Heart right ventricle (tissue), 16 donors: Measurements from ENCODE around the gene NNT. TPM values are rescaled to one million over a fixed set of nuclear protein-coding genes. Genes with fewer than 3 reads are reported as not detected.

Experiments
- ATAC-seq, 8 donors: fragments of 200-7000 bp; cut with Tn5 transposase; one replicate each; pipeline ENCODE4 v1.9.1; 2020; ENCODE audit warnings: mild to moderate bottlenecking in 8 of 8, moderate library complexity in 8 of 8, moderate number of reproducible peaks in 1 of 8
- DNase-seq, 2 donors: peaks; one replicate each; pipeline ENCODE4 v3.0.0-alpha.2; 2020
- H3K27ac ChIP-seq, 10 donors: fragments of 200-600 bp; sonication (generic) in 2 of 10; one replicate each; pipeline versions ENCODE4 v1.5.0 to v1.8.0; 2020 to 2022; ENCODE audit warnings: mild to moderate bottlenecking in 3 of 10
- H3K27me3 ChIP-seq, 7 donors: fragments of 200-600 bp; one replicate each; pipeline ENCODE4 v1.8.0; 2021 to 2022; ENCODE audit warnings: mild to moderate bottlenecking in 2 of 7
- H3K36me3 ChIP-seq, 9 donors: fragments of 200-600 bp; sonication (generic) in 1 of 9; one replicate each; pipeline versions ENCODE4 v1.5.0 to v1.8.0; 2020 to 2022; ENCODE audit warnings: mild to moderate bottlenecking in 2 of 9
- H3K4me1 ChIP-seq, 9 donors: fragments of 200-600 bp; sonication (generic) in 1 of 9; one replicate each; pipeline versions ENCODE4 v1.5.0 to v1.8.0; 2020 to 2022; ENCODE audit warnings: mild to moderate bottlenecking in 4 of 9
- H3K4me3 ChIP-seq, 10 donors: fragments of 200-600 bp; sonication (generic) in 2 of 10; one replicate each; pipeline versions ENCODE4 v1.5.0 to v1.8.0; 2020 to 2022; ENCODE audit warnings: mild to moderate bottlenecking in 7 of 10, moderate library complexity in 2 of 10
- H3K9me3 ChIP-seq, 11 donors: fragments of 200-600 bp in 10 of 11; sonication (generic) in 2 of 11; one replicate each; pipeline versions ENCODE4 v1.5.0 to v1.8.0; 2013 to 2022; ENCODE audit warnings: mild to moderate bottlenecking in 2 of 11, control low read depth in 1 of 11, moderate library complexity in 1 of 11
- CTCF ChIP-seq, 9 donors: fragments of 200-600 bp; sonication (generic) in 2 of 9; IDR thresholded peaks; one replicate each; pipeline versions ENCODE4 v1.5.0 to v1.8.0; 2021 to 2022; ENCODE audit warnings: antibody characterized with exemption in 9 of 9, mild to moderate bottlenecking in 5 of 9, moderate library complexity in 1 of 9
- WGBS, 2 donors: extraction: QIAGEN DNeasy Blood & Tissue Kit; methylation state at CpG; one replicate each; pipeline ENCODE4 v1.1.7; 2013; ENCODE audit warnings: inconsistent platforms in 1 of 2; 5-methylcytosine and 5-hydroxymethylcytosine counted together
- intact Hi-C, 10 donors: fragments of 100-400 bp; cut with DNase I; formaldehyde crosslinking; loops; one replicate each; pipeline versions ENCODE4 v1.11.1 to v1.14.2; 2022
- polyA plus RNA-seq, 2 donors: library from polyadenylated mRNA; stranded (reverse); fragments of 200-250 nt; gene quantifications; one replicate each; pipeline ENCODE4 v1.2.3, GENCODE V29; 2013
- total RNA-seq, 10 donors: library from RNA; stranded (reverse); fragmentation: NEBNext Ultra II Directional in 3 of 10; extraction: Animal tissue kit (Norgen Biotek cat#: 25700) in 3 of 10; gene quantifications; one replicate each; pipeline versions ENCODE4 v1.2.1 to v1.2.4, GENCODE V29; 2021 to 2023
- donor health status: Arrhythmogenic right ventricular cardiomyopathy.
- donor health status: ischemic (EF 13 %, LVEDD 7.1; RV severe dilation, severe dysfunction).
- donor health status: healthy with polysubstance abuse.
- donor health status: DM: no; HTN: yes; CAD: no.
- donor health status: DM: no; HTN: no; CAD: no.
- donor health status: ischemic (EF 25% LVEDD 6.9; RV normal size, moderate dysfunction).
- donor health status: ischemic (EF 25% LVEDD 5.7; RV mildly dilated, moderate dysfunction).
- donor health status: healthy.
- donor health status: DM: yes; HTN: yes; CAD: no.
- donor health status: Ischemic cardiomyopathy.
- donor health status: ischemic (EF 35%, LVEDD 5.7; RV mildly dilated, moderate dysfunction).
- donor health status: nonischemic (EF 11% LVEDD 7.7; RV severe dilation, severe dysfunction).
- donor health status: DM: yes; HTN: yes; CAD: no.
- donor health status: PGD.
- donor health status: ischemic (EF 29% LVEDD 5.4; RV normal size, mild dysfunction).
- donor health status: nonischemic (EF 23%, LVEDD 6.1; RV moderate dilation, normal function).

Gene NNT
- total and polyA plus RNA-seq, 12 donors, result 40.8 to 731 (median 609) TPM

GRCh38 chr5:43674536-43674935 lies 71.6 kb downstream of the NNT start:
- no peak overlapping the region for H3K4me3 ChIP-seq
- H3K9me3 ChIP-seq, result no peaks in the 10 kb centered on the region
- no peaks in the 10 kb centered on the region for H3K27me3 ChIP-seq
- H3K36me3 ChIP-seq, result peaks cover 0 to 63% (median 10%) of the 10 kb centered on the region in 9 donors
- peaks cover 0 to 22% (median 5%) of the 10 kb centered on the region in 9 donors for H3K4me1 ChIP-seq
- no peak overlapping the region for H3K27ac ChIP-seq
- TF ChIP-seq CTCF (IDR thresholded peaks at IDR 0.05), result no peak
- intact Hi-C loops, result no loop called here
- no peak for ATAC-seq
- DNase-seq, result no peak

DNA sequence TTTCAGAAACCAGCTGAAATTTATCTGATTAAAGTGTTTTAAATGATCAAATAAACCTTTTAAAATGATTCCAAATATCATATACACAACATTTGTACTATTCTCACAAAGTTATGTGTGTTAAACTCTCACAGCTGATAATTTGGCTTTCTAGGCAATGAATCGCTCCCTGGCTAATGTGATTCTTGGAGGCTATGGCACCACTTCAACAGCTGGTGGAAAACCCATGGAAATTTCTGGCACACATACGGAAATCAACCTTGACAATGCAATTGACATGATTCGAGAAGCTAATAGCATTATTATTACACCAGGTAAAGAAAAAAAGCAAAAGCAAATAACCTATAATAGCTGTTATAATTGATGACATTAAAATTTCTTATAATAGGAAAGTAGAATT lies 72.4 kb downstream of the NNT start:
- H3K4me1 ChIP-seq, result peaks cover 0 to 25% (median 5%) of the 10 kb centered on the region in 9 donors
- H3K36me3 ChIP-seq, result peaks cover 0 to 69% (median 10%) of the 10 kb centered on the region in 9 donors
- no peaks in the 10 kb centered on the region for H3K9me3 ChIP-seq
- DNase-seq, result no peak
- no peak overlapping the region for H3K27ac ChIP-seq
- intact Hi-C loops, result no loop called here
- no peak for ATAC-seq
- TF ChIP-seq CTCF (IDR thresholded peaks at IDR 0.05), result no peak
- 74 to 78% methylated on average over 3 of the region's 3 CpGs for WGBS, 2 donors
- H3K27me3 ChIP-seq, result no peaks in the 10 kb centered on the region
- no peak overlapping the region for H3K4me3 ChIP-seq

DNA sequence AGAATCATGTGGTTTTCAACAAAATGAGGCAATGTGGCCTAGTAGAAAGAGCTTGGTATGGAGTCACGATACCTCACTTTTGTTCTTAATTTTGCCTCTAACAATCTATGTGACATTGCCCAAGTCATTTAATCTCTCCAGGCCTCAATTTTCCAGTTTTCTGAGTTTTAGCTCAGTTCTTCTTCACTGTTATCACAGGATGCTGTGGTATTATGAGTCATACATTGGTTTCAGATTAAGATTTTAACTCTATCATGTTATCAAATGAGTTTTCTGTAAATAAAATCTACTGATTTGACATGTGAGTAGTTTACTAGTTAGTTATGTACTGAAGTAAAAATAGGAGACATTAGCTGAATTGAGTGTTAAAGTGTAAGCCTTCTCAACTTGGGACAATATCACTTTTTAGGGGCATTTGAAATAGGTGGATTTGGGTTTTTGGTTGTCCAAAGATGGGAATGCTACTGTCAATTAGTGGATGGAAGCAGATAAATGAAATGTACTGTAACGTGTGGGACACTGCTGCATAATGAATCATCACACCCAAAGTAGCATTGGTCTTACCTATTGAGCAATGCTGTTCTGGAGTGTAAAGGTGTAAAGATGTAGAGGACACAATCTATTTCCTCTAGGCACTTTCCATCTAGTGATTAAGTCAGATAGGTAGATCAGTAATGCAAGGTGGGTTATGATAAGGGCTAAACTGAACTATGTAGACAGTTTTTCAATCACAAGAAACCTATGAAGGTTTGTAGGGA lies 73.3 kb downstream of the NNT start:
- no peak for ATAC-seq
- DNase-seq, result no peak
- Histone ChIP-seq H3K27me3 (no peaks in the 10 kb centered on the region), H3K4me3 (no peak overlapping the region), H3K9me3 (no peaks in the 10 kb centered on the region), H3K36me3 (peaks cover 0 to 78% (median 10%) of the 10 kb centered on the region in 9 donors), H3K27ac (no peak overlapping the region), H3K4me1 (peaks cover 0 to 30% (median 5%) of the 10 kb centered on the region in 9 donors)
- WGBS, 2 donors, result 87 to 95% methylated on average over 2 of the region's 2 CpGs
- intact Hi-C loops, result no loop called here
- no peak for TF ChIP-seq CTCF (IDR thresholded peaks at IDR 0.05)

GRCh38 chr5:43677253-43677652 lies 74.3 kb downstream of the NNT start:
- DNase-seq (no peak), ATAC-seq (peak in 2 of 8 donors; percentile 37 to 70)
- H3K27ac ChIP-seq, result no peak overlapping the region
- H3K9me3 ChIP-seq, result no peaks in the 10 kb centered on the region
- H3K27me3 ChIP-seq, result no peaks in the 10 kb centered on the region
- peaks cover 0 to 85% (median 10%) of the 10 kb centered on the region in 9 donors for H3K36me3 ChIP-seq
- no peak overlapping the region for H3K4me3 ChIP-seq
- TF ChIP-seq CTCF (IDR thresholded peaks at IDR 0.05), result no peak
- peaks cover 0 to 30% (median 5%) of the 10 kb centered on the region in 9 donors for H3K4me1 ChIP-seq
- intact Hi-C loops, result no loop called here
- WGBS, 2 donors, result 86 to 90% methylated on average over 4 of the region's 4 CpGs
